Body of pancreas (tissue), 4 donors: ENCODE results near the gene KRTAP5-11.
"Not testable (repeated sequence)": the region's sequence is repeated elsewhere in the genome, so short reads cannot be mapped to it uniquely, and the experiment has no call there.

Source experiments
- CTCF ChIP-seq, 7 experiments: fragments of 450-650 bp in 4 of 7; fragments of 200-600 bp in 3 of 7; sonication (generic) in 3 of 7; IDR thresholded peaks; one replicate each; pipeline ENCODE4 v1.5.1; 2016 to 2019; ENCODE audit warnings: antibody characterized with exemption in 7 of 7
- POLR2A ChIP-seq, 3 donors: fragments of 450-650 bp; IDR thresholded peaks; one replicate each; pipeline ENCODE4 v1.6.1; 2016; ENCODE audit warnings: antibody characterized with exemption in 3 of 3, mild to moderate bottlenecking in 2 of 3

- TF ChIP-seq CTCF, POLR2A (IDR thresholded peaks at IDR 0.05): not testable (repeated sequence)
Observed at GRCh38 chr11:71540521-71541304, 42.0 kb downstream of the KRTAP5-11 start.
